ENCODE data around the gene NFIB.

- TF ChIP-seq CTCF (IDR thresholded peaks at IDR 0.05; ENCODE audit: poor library complexity) (no peak), EZH2 (IDR thresholded peaks at IDR 0.05; ENCODE audit: borderline replicate concordance) (no peak)
These were observed 42.8 kb downstream of the NFIB start for GRCh38 chr9:14271093-14271673.

All from hepatocyte (in vitro differentiated cells).